NT2/D1 (cell line): ENCODE data around the gene PRKAR1A.

Source experiments
- SUZ12 ChIP-seq: IDR thresholded peaks from 2 replicates; pipeline ENCODE4 v1.6.1; 2011; ENCODE audit not compliant: insufficient read length, insufficient read depth; ENCODE audit errors: extremely low read depth
- YY1 ChIP-seq: IDR thresholded peaks from 2 replicates; pipeline ENCODE4 v1.6.1; 2011; ENCODE audit not compliant: insufficient read length, insufficient read depth

DNA sequence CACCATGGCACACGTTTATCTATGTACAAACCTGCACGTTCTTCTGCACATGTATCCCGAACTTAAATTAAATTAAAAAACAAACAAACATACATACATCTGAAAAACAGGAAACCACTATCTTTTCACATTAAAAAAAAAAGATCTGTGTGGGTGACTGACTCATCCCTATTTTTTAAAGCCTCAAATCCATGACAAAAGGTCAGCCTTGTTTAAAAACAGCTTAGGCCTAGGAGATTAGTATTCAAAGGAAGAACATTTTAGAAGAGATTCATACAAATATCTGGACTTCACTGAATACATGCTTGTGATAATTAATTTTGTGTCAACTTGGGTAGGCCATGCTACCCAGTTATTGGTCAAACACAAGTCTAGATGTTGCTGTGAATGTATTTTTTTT lies 4.7 kb upstream of the PRKAR1A start:
- TF ChIP-seq SUZ12 (no peak), YY1 (no peak)
